Panc1 (cell line): ENCODE data around the gene BCL2. TPM values are rescaled to one million over a fixed set of nuclear protein-coding genes. Genes with fewer than 3 reads are reported as not detected.

Experiments used
- ATAC-seq: fragments of 200-7000 bp; cut with Tn5 transposase; 2 replicates; pipeline ENCODE4 v1.9.1; 2020; ENCODE audit warnings: mild to moderate bottlenecking, moderate library complexity
- BruUV-seq: library from RNA; stranded (reverse); fragments of 400-500 nt; replicated peaks from 2 replicates; lab custom pipeline; 2021; lab: Mats Ljungman, UMichigan
- CTCF ChIA-PET: fragments of 300-600 bp; sonication (Branson Sonifier 250); formaldehyde crosslinking; loops from one replicate; lab custom pipeline; 2022; ENCODE audit warnings: antibody characterized with exemption; lab: Charles Lee
- POLR2A ChIA-PET: fragments of 300-600 bp; sonication (Branson Sonifier 250); formaldehyde crosslinking; loops from one replicate; lab custom pipeline; 2022; ENCODE audit warnings: antibody characterized with exemption; lab: Charles Lee
- DNase-seq: peaks from one replicate; pipeline ENCODE4 v3.0.0-alpha.2; 2010; ENCODE audit warnings: low read depth, low spot score
- H3K27ac ChIP-seq: 2 replicates; pipeline ENCODE4 v1.5.1; 2011; ENCODE audit warnings: mild to moderate bottlenecking, low read length, inconsistent platforms
- H3K27me3 ChIP-seq: fragments of 200-500 bp; sonication (Bioruptor generic); 2 replicates; pipeline ENCODE4 v1.6.0; 2014; ENCODE audit warnings: low read length, inconsistent platforms; ENCODE audit not compliant: control insufficient read depth, insufficient read depth
- H3K36me3 ChIP-seq: fragments of 200-500 bp; sonication (Bioruptor generic); 2 replicates; pipeline ENCODE4 v1.5.1; 2014; ENCODE audit warnings: inconsistent platforms, mild to moderate bottlenecking, low read length, moderate library complexity; ENCODE audit not compliant: control insufficient read depth, insufficient read depth
- H3K4me1 ChIP-seq: 2 replicates; pipeline ENCODE4 v1.5.1; 2011; ENCODE audit warnings: inconsistent platforms, mild to moderate bottlenecking, low read length, moderate library complexity; ENCODE audit not compliant: control insufficient read depth, insufficient read depth
- H3K4me3 ChIP-seq, 2 experiments: 2 replicates each; pipeline ENCODE4 v1.5.1; 2011 to 2012; ENCODE audit warnings: low read depth in 2 of 2, low read length in 2 of 2, mild to moderate bottlenecking in 2 of 2, inconsistent platforms in 1 of 2, moderate library complexity in 1 of 2
- H3K9me3 ChIP-seq: fragments of 200-500 bp; sonication (Bioruptor generic); 2 replicates; pipeline ENCODE4 v1.5.1; 2014; ENCODE audit warnings: low read depth, mild to moderate bottlenecking, inconsistent platforms, low read length, moderate library complexity; ENCODE audit not compliant: control insufficient read depth, insufficient read depth
- CTCF ChIP-seq: fragments of 450-650 bp; IDR thresholded peaks from 2 replicates; pipeline ENCODE4 v1.5.1; 2017; ENCODE audit warnings: mild to moderate bottlenecking
- POLR2AphosphoS5 ChIP-seq: IDR thresholded peaks from 2 replicates; pipeline ENCODE4 v1.6.1; 2012; ENCODE audit warnings: mild to moderate bottlenecking, low read depth, low read length, moderate library complexity
- REST ChIP-seq, 2 experiments: IDR thresholded peaks; 2 replicates each; pipeline ENCODE4 v1.6.1; 2011 to 2012; ENCODE audit warnings: low read depth in 2 of 2, control low read depth in 1 of 2, low read length in 1 of 2, mild to moderate bottlenecking in 1 of 2, moderate library complexity in 1 of 2; ENCODE audit not compliant: insufficient read depth in 1 of 2
- SIN3A ChIP-seq: IDR thresholded peaks from 2 replicates; pipeline ENCODE4 v1.6.1; 2012; ENCODE audit warnings: low read depth, mild to moderate bottlenecking, low read length, moderate library complexity, borderline replicate concordance; ENCODE audit not compliant: insufficient read depth
- TCF7L2 ChIP-seq: IDR thresholded peaks from 2 replicates; pipeline ENCODE4 v1.6.1; 2011; ENCODE audit warnings: mild to moderate bottlenecking, low read depth, low read length, inconsistent platforms
- in situ Hi-C: cut with HindIII; loops from 2 replicates; pipeline ENCODE4 v1.10.0; 2016; ENCODE audit warnings: low sequenced_read_pairs, low pct_unique_long_range_greater_than_20kb
- intact Hi-C: fragments of 100-400 bp; cut with micrococcal nuclease; formaldehyde crosslinking; loops from one replicate; pipeline ENCODE4 v1.10.0; 2022; ENCODE audit not compliant: unreplicated experiment
- total RNA-seq: library from RNA; stranded (reverse); gene quantifications from one replicate; pipeline ENCODE4 v1.2.1, GENCODE V29; 2021; ENCODE audit not compliant: unreplicated experiment

BCL2 gene
- total RNA-seq, 1 experiment from 2014 or later, result 0.72 TPM

- intact Hi-C loops, result no loop called here
- ATAC-seq, result no peak
These were observed 102.9 kb downstream of the BCL2 start for GRCh38 chr18:63216516-63217311.

GRCh38 chr18:63213936-63214671 lies 105.5 kb downstream of the BCL2 start:
- Histone ChIP-seq H3K27me3 (no peaks in the 10 kb centered on the region), H3K27ac (no peak overlapping the region), H3K4me3 (no peak overlapping the region), H3K9me3 (no peaks in the 10 kb centered on the region), H3K36me3 (no peaks in the 10 kb centered on the region), H3K4me1 (no peaks in the 10 kb centered on the region)
- ATAC-seq, result no peak
- intact Hi-C loops (no loop called here), in situ Hi-C loops (no loop called here)
- POLR2A ChIA-PET, result no interaction called here
- no peak for DNase-seq
- TF ChIP-seq POLR2AphosphoS5 (no peak), TCF7L2 (no peak), CTCF (no peak), SIN3A (no peak), REST (IDR thresholded peaks at IDR 0.05; ENCODE audit: insufficient read depth in 1 of 2, low read depth in 2 of 2, low read length in 1 of 2) (no peak)
- no TSS peak for BruUV-seq
- CTCF ChIA-PET, result no interaction called here

More at GRCh38 chr18:63216516-63217311, 102.9 kb downstream of the BCL2 start:
- ChIA-PET CTCF (no interaction called here), POLR2A (no interaction called here)
- no peak for DNase-seq
- BruUV-seq, result no TSS peak
- Histone ChIP-seq H3K9me3 (no peaks in the 10 kb centered on the region), H3K36me3 (no peaks in the 10 kb centered on the region), H3K4me3 (no peak overlapping the region), H3K27ac (no peak overlapping the region), H3K27me3 (no peaks in the 10 kb centered on the region), H3K4me1 (no peaks in the 10 kb centered on the region)
- TF ChIP-seq POLR2AphosphoS5 (no peak), SIN3A (no peak), REST (IDR thresholded peaks at IDR 0.05; ENCODE audit: insufficient read depth in 1 of 2, low read depth in 2 of 2, low read length in 1 of 2) (no peak)
- in situ Hi-C loops, result no loop called here
